ENCODE data around the gene PALLD.

The PALLD gene

GRCh38 chr4:168837922-168838321, 341.1 kb downstream of the PALLD start:
- H3K4me3 ChIP-seq (ENCODE audit: low read length): no peak overlapping the region
- no peak for DNase-seq (ENCODE audit: low read depth)
- TF ChIP-seq CTCF (conservative IDR thresholded peaks at IDR 0.05; ENCODE audit: low read length): no peak

GRCh38 chr4:168839758-168840391, 343.0 kb downstream of the PALLD start:
- TF ChIP-seq CTCF (conservative IDR thresholded peaks at IDR 0.05; ENCODE audit: low read length): no peak
- DNase-seq (ENCODE audit: low read depth): no peak
- no peak overlapping the region for H3K4me3 ChIP-seq (ENCODE audit: low read length)

GRCh38 chr4:168840392-168840763, 343.5 kb downstream of the PALLD start:
- H3K4me3 ChIP-seq (ENCODE audit: low read length): no peak overlapping the region
- no peak for DNase-seq (ENCODE audit: low read depth)
- no peak for TF ChIP-seq CTCF (conservative IDR thresholded peaks at IDR 0.05; ENCODE audit: low read length)

- no peak for DNase-seq (ENCODE audit: low read depth)
Observed at GRCh38 chr4:168841000-168841671, 344.3 kb downstream of the PALLD start.

GRCh38 chr4:168841672-168842019, 344.8 kb downstream of the PALLD start:
- no peak for TF ChIP-seq CTCF (conservative IDR thresholded peaks at IDR 0.05; ENCODE audit: low read length)
- DNase-seq (ENCODE audit: low read depth): no peak
- H3K4me3 ChIP-seq (ENCODE audit: low read length): no peak overlapping the region

More at GRCh38 chr4:168841000-168841671, 344.3 kb downstream of the PALLD start:
- H3K4me3 ChIP-seq (ENCODE audit: low read length): no peak overlapping the region
- no peak for TF ChIP-seq CTCF (conservative IDR thresholded peaks at IDR 0.05; ENCODE audit: low read length)

GRCh38 chr4:168842186-168842585, 345.3 kb downstream of the PALLD start:
- no peak for TF ChIP-seq CTCF (conservative IDR thresholded peaks at IDR 0.05; ENCODE audit: low read length)
- no peak for DNase-seq (ENCODE audit: low read depth)

GRCh38 chr4:168843635-168844034, 346.8 kb downstream of the PALLD start:
- no peak for TF ChIP-seq CTCF (conservative IDR thresholded peaks at IDR 0.05; ENCODE audit: low read length)
- no peak overlapping the region for H3K4me3 ChIP-seq (ENCODE audit: low read length)
- no peak for DNase-seq (ENCODE audit: low read depth)

More at GRCh38 chr4:168842186-168842585, 345.3 kb downstream of the PALLD start:
- no peak overlapping the region for H3K4me3 ChIP-seq (ENCODE audit: low read length)

Measured in AG10803 (cell line).